H9 (cell line): ENCODE measurements around the gene LLGL2. TPM values are rescaled to one million over a fixed set of nuclear protein-coding genes. Genes with fewer than 3 reads are reported as not detected.
"Not testable (repeated sequence)": the region's sequence is repeated elsewhere in the genome, so short reads cannot be mapped to it uniquely, and the experiment has no call there.

Experiments used
- DNase-seq: peaks from one replicate; pipeline ENCODE4 v3.0.0-alpha.2; 2017
- H2AFZ ChIP-seq: one replicate; pipeline ENCODE4 v1.6.1; 2013; ENCODE audit warnings: mild to moderate bottlenecking, low read length, control low read depth, moderate library complexity
- H2AK5ac ChIP-seq: 2 replicates; pipeline ENCODE4 v1.6.1; 2013; ENCODE audit warnings: low read length, control low read depth, mixed read lengths; ENCODE audit not compliant: insufficient read length
- H2BK120ac ChIP-seq: one replicate; pipeline ENCODE4 v1.6.1; 2013; ENCODE audit warnings: low read depth, mild to moderate bottlenecking, low read length, control low read depth, inconsistent platforms; ENCODE audit not compliant: poor library complexity, severe bottlenecking
- H2BK12ac ChIP-seq: 2 replicates; pipeline ENCODE4 v1.6.1; 2013; ENCODE audit warnings: low read length, control low read depth, mixed read lengths, low read depth; ENCODE audit not compliant: insufficient read length
- H2BK15ac ChIP-seq: 2 replicates; pipeline ENCODE4 v1.6.1; 2013; ENCODE audit warnings: low read depth, low read length, control low read depth
- H2BK20ac ChIP-seq: one replicate; pipeline ENCODE4 v1.6.1; 2013; ENCODE audit warnings: low read depth, mild to moderate bottlenecking, low read length, control low read depth, inconsistent platforms; ENCODE audit not compliant: poor library complexity, severe bottlenecking
- H2BK5ac ChIP-seq: 2 replicates; pipeline ENCODE4 v1.6.1; 2013; ENCODE audit warnings: low read length, control low read depth, mixed read lengths; ENCODE audit not compliant: insufficient read length
- H3K14ac ChIP-seq: 2 replicates; pipeline ENCODE4 v1.6.1; 2013; ENCODE audit warnings: low read length, control low read depth; ENCODE audit not compliant: insufficient read depth
- H3K18ac ChIP-seq: 2 replicates; pipeline ENCODE4 v1.6.1; 2013; ENCODE audit warnings: low read depth, mild to moderate bottlenecking, mixed read lengths, low read length, control low read depth; ENCODE audit not compliant: insufficient read length
- H3K23ac ChIP-seq: 2 replicates; pipeline ENCODE4 v1.6.1; 2013; ENCODE audit warnings: low read length, control low read depth, mixed read lengths, low read depth; ENCODE audit not compliant: insufficient read length
- H3K23me2 ChIP-seq: 2 replicates; pipeline ENCODE4 v1.6.1; 2013; ENCODE audit warnings: low read depth, mild to moderate bottlenecking, mixed read lengths, low read length, control low read depth; ENCODE audit not compliant: insufficient read length, poor library complexity, severe bottlenecking
- H3K27ac ChIP-seq: 2 replicates; pipeline ENCODE4 v1.5.1; 2013; ENCODE audit warnings: low read length, control low read depth, mixed read lengths, low read depth; ENCODE audit not compliant: insufficient read length
- H3K27me3 ChIP-seq: 2 replicates; pipeline ENCODE4 v1.6.1; 2013; ENCODE audit warnings: low read length, control low read depth, inconsistent platforms; ENCODE audit not compliant: insufficient read depth
- H3K4ac ChIP-seq: 2 replicates; pipeline ENCODE4 v1.6.1; 2013; ENCODE audit warnings: low read depth, mild to moderate bottlenecking, control low read depth, inconsistent platforms, low read length, moderate library complexity
- H3K4me1 ChIP-seq: 2 replicates; pipeline ENCODE4 v1.6.1; 2013; ENCODE audit warnings: low read length, control low read depth, inconsistent platforms; ENCODE audit not compliant: insufficient read depth
- H3K4me2 ChIP-seq: 2 replicates; pipeline ENCODE4 v1.6.1; 2013; ENCODE audit warnings: low read length, control low read depth, mixed read lengths; ENCODE audit not compliant: insufficient read length, insufficient read depth
- H3K56ac ChIP-seq: 2 replicates; pipeline ENCODE4 v1.6.1; 2013; ENCODE audit warnings: low read depth, mild to moderate bottlenecking, mixed read lengths, low read length, control low read depth; ENCODE audit not compliant: insufficient read length
- H3K79me1 ChIP-seq: 2 replicates; pipeline ENCODE4 v1.6.1; 2013; ENCODE audit warnings: low read depth, mild to moderate bottlenecking, moderate library complexity, low read length, control low read depth, inconsistent platforms; ENCODE audit not compliant: insufficient read depth, poor library complexity, severe bottlenecking
- H3K79me2 ChIP-seq: 2 replicates; pipeline ENCODE4 v1.6.1; 2013; ENCODE audit warnings: low read length, control low read depth, inconsistent platforms; ENCODE audit not compliant: insufficient read depth
- H3K9ac ChIP-seq: 2 replicates; pipeline ENCODE4 v1.6.1; 2013; ENCODE audit warnings: low read length, control low read depth, mixed read lengths; ENCODE audit not compliant: insufficient read length; ENCODE audit errors: extremely low read depth
- H3K9me3 ChIP-seq: one replicate; pipeline ENCODE4 v1.6.1; 2013; ENCODE audit warnings: low read depth, low read length, inconsistent platforms; ENCODE audit not compliant: control insufficient read depth
- H3T11ph ChIP-seq: one replicate; pipeline ENCODE4 v1.6.1; 2013; ENCODE audit warnings: mild to moderate bottlenecking, low read length, control low read depth, inconsistent platforms
- H4K20me1 ChIP-seq: one replicate; pipeline ENCODE4 v1.6.1; 2013; ENCODE audit not compliant: control insufficient read depth, insufficient read length, insufficient read depth
- H4K5ac ChIP-seq: 2 replicates; pipeline ENCODE4 v1.6.1; 2013; ENCODE audit warnings: low read depth, mild to moderate bottlenecking, mixed read lengths, low read length, control low read depth; ENCODE audit not compliant: insufficient read length
- H4K8ac ChIP-seq: replicated peaks from 2 replicates; pipeline ENCODE4 v1.6.1; 2013; ENCODE audit warnings: low read length, control low read depth, mixed read lengths, low read depth; ENCODE audit not compliant: insufficient read length
- H4K91ac ChIP-seq: 2 replicates; pipeline ENCODE4 v1.6.1; 2013; ENCODE audit warnings: low read depth, mild to moderate bottlenecking, moderate library complexity, mixed read lengths, low read length, control low read depth; ENCODE audit not compliant: insufficient read length
- H3K27ac Mint-ChIP-seq, 3 experiments: 2 replicates in 2 of 3; 3 replicates in 1 of 3; pipeline ENCODE4 v1.8.0; 2020 to 2021; ENCODE audit warnings: mixed read lengths in 3 of 3, mild to moderate bottlenecking in 1 of 3, moderate library complexity in 1 of 3
- H3K27me3 Mint-ChIP-seq: 2 replicates; pipeline ENCODE4 v1.8.0; 2021; ENCODE audit warnings: low read depth, mild to moderate bottlenecking, moderate library complexity, mixed read lengths
- H3K36me3 Mint-ChIP-seq, 3 experiments: 2 replicates in 2 of 3; 3 replicates in 1 of 3; pipeline ENCODE4 v1.8.0; 2020 to 2021; ENCODE audit warnings: low read depth in 3 of 3, mixed read lengths in 3 of 3; ENCODE audit not compliant: insufficient read depth in 1 of 3
- H3K4me1 Mint-ChIP-seq, 2 experiments: 2 replicates each; pipeline ENCODE4 v1.8.0; 2020; ENCODE audit warnings: mixed read lengths in 2 of 2
- H3K4me3 Mint-ChIP-seq, 2 experiments: 2 replicates in 1 of 2; 3 replicates in 1 of 2; pipeline ENCODE4 v1.8.0; 2020 to 2021; ENCODE audit warnings: mild to moderate bottlenecking in 2 of 2, mixed read lengths in 2 of 2, moderate library complexity in 1 of 2
- H3K9me3 Mint-ChIP-seq, 2 experiments: 2 replicates in 1 of 2; 3 replicates in 1 of 2; pipeline ENCODE4 v1.8.0; 2020; ENCODE audit warnings: mild to moderate bottlenecking in 2 of 2, mixed read lengths in 2 of 2, moderate library complexity in 1 of 2
- CTCF ChIP-seq: fragments of 200-600 bp; sonication (generic); conservative IDR thresholded peaks from 3 replicates; pipeline ENCODE4 v1.8.0; 2021; ENCODE audit warnings: antibody characterized with exemption, mild to moderate bottlenecking
- WGBS: extraction: QIAGEN DNeasy Blood & Tissue Kit; methylation state at CpG from one replicate; pipeline ENCODE4 v1.1.7; 2013; ENCODE audit warnings: missing lambda C conversion rate, low lambda C conversion rate, mixed read lengths; ENCODE audit not compliant: insufficient read length; ENCODE audit errors: extremely low coverage; 5-methylcytosine and 5-hydroxymethylcytosine counted together
- total RNA-seq: library from RNA; stranded (reverse); gene quantifications from 2 replicates; pipeline ENCODE4 v1.2.1, GENCODE V29; 2021

Gene LLGL2
- total RNA-seq, 1 experiment from 2014 or later = 90.4 TPM

DNA sequence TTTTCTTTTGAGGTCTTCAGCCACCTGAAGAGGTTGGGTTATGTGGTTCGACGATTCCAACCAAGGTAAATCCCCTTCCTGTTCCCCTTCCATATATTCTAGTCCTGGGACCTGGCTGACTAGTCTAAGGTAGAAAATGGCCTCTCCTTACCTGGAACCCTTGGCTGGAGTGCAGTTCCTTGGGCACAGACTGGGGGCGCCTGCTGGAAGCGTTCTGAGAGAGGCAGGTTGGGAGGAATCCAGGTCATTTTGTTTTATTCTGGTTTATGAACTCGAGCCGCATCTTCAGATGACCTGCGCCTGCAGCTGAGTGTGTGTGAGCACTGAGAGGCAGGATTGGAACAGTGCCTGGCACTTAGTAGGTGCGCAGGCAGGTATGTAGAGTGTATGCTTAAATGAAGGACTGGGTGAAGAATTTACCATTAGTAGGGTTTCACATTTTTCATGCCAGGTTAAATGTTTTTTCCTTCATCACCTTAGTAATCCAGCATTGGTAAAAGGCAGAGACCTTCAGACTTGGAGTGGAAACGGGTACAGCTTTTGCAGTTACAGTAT lies 6.4 kb upstream of the LLGL2 start:
- H3K27me3 Mint-ChIP-seq = no peaks in the 10 kb centered on the region; the same call in 1 of the 2 replicates

GRCh38 chr17:75520413-75520812 lies 5.1 kb upstream of the LLGL2 start:
- not testable (repeated sequence) for H3K27ac Mint-ChIP-seq, H4K8ac ChIP-seq, H3K27me3 ChIP-seq, H3K14ac ChIP-seq, H4K5ac ChIP-seq, H4K20me1 ChIP-seq, H3K4me3 Mint-ChIP-seq, H3K4me2 ChIP-seq, H3K27ac ChIP-seq, H2BK12ac ChIP-seq, H3K9me3 ChIP-seq, H3K4ac ChIP-seq, H2BK120ac ChIP-seq, H3K9me3 Mint-ChIP-seq, H3K79me2 ChIP-seq, H2AK5ac ChIP-seq, H3K18ac ChIP-seq, H3K4me1 ChIP-seq, H4K91ac ChIP-seq, H3K27me3 Mint-ChIP-seq, H2BK20ac ChIP-seq, H3K23me2 ChIP-seq, H2AFZ ChIP-seq, H3T11ph ChIP-seq, H2BK15ac ChIP-seq, H2BK5ac ChIP-seq, DNase-seq, H3K9ac ChIP-seq, H3K23ac ChIP-seq, H3K56ac ChIP-seq, H3K79me1 ChIP-seq
- Mint-ChIP-seq H3K4me1 (peaks cover 20 to 23% of the 10 kb centered on the region in 2 experiments), H3K36me3 (peaks cover 12 to 56% (median 53%) of the 10 kb centered on the region in 3 experiments; a peak in 6 of 7 replicates)
- no CpG with 5 or more reads among the region's 8 CpGs for WGBS

More for the DNA sequence above, 6.4 kb upstream of the LLGL2 start:
- Mint-ChIP-seq H3K9me3 (no peaks in the 10 kb centered on the region), H3K27ac (no peak overlapping the region), H3K36me3 (peaks cover 12 to 55% (median 51%) of the 10 kb centered on the region in 3 experiments; a peak in 6 of 7 replicates), H3K4me3 (0 out of 5 replicates have a peak overlapping the region, but pooled peaks of 1 of the 2 experiments have one; percentile 30), H3K4me1 (peaks cover 15 to 18% of the 10 kb centered on the region in 2 experiments)
- Histone ChIP-seq H2BK120ac (no peak overlapping the region), H2BK5ac (no peak overlapping the region), H2BK20ac (no peak overlapping the region), H2AFZ (no peak overlapping the region), H3K79me2 (no peaks in the 10 kb centered on the region; the same call in 1 of the 2 replicates), H3K18ac (no peak overlapping the region), H3K27me3 (no peaks in the 10 kb centered on the region), H4K20me1 (no peaks in the 10 kb centered on the region), H3K14ac (no peak overlapping the region), H3K23me2 (peaks cover 8% of the 10 kb centered on the region), H3K4me2 (no peak overlapping the region), H3K23ac (no peak overlapping the region), H2BK12ac (no peak overlapping the region), H4K8ac (no peak overlapping the region), H3K27ac (no peak overlapping the region), H3K79me1 (no peaks in the 10 kb centered on the region), H3K9ac (no peak overlapping the region), H4K91ac (no peak overlapping the region), H3K4me1 (no peaks in the 10 kb centered on the region; the same call in 1 of the 2 replicates), H2AK5ac (no peak overlapping the region), H3K9me3 (no peaks in the 10 kb centered on the region), H3T11ph (no peak overlapping the region), H4K5ac (no peak overlapping the region), H3K56ac (no peak overlapping the region), H2BK15ac (no peak overlapping the region), H3K4ac (no peak overlapping the region)
- peak; percentile 59 for TF ChIP-seq CTCF
- WGBS = no CpG with 5 or more reads among the region's 9 CpGs
- DNase-seq = no peak
